DND-41 (cell line): Measurements from ENCODE around the gene RGS14.

Source experiments
- EZH2 ChIP-seq: IDR thresholded peaks from 3 replicates; pipeline ENCODE4 v1.6.1; 2012; ENCODE audit warnings: borderline replicate concordance, low read depth, mild to moderate bottlenecking, moderate library complexity, low read length, inconsistent platforms; ENCODE audit not compliant: severe bottlenecking
- TF ChIP-seq, protein P1 (sequence below): IDR thresholded peaks from 2 replicates; pipeline ENCODE4 v1.5.1; 2012; ENCODE audit warnings: borderline replicate concordance, low read length, moderate library complexity, mild to moderate bottlenecking; ENCODE audit not compliant: poor library complexity, severe bottlenecking; ENCODE audit errors: extremely low read depth

DNA sequence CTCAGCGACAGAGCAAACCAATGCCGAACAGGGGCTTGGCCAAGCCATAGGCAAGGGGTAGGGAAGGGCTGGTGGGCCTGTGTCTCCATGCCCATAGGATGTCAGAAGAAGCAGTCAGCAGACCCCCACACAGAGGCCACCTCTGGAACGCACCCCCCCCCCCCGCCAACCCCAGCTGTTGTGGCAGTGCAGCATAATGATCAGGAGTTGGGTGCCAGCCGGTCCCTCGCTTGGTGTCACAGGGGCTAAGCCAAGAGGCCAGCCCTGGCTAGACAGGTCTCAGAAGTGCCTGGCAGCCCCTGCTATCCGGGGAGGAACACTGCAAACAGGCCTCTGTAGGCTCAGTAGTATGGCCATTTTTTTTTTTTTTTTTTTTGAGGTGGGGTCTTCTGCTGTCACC, 42.3 kb upstream of the RGS14 start:
- TF ChIP-seq, protein P1, sequence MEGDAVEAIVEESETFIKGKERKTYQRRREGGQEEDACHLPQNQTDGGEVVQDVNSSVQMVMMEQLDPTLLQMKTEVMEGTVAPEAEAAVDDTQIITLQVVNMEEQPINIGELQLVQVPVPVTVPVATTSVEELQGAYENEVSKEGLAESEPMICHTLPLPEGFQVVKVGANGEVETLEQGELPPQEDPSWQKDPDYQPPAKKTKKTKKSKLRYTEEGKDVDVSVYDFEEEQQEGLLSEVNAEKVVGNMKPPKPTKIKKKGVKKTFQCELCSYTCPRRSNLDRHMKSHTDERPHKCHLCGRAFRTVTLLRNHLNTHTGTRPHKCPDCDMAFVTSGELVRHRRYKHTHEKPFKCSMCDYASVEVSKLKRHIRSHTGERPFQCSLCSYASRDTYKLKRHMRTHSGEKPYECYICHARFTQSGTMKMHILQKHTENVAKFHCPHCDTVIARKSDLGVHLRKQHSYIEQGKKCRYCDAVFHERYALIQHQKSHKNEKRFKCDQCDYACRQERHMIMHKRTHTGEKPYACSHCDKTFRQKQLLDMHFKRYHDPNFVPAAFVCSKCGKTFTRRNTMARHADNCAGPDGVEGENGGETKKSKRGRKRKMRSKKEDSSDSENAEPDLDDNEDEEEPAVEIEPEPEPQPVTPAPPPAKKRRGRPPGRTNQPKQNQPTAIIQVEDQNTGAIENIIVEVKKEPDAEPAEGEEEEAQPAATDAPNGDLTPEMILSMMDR: no peak
- TF ChIP-seq EZH2: no peak
